Brain microvascular endothelial cell (primary cell): ENCODE results near the gene RAD18.
A peak's percentile ranks its signal among the peaks of the same experiment; 100 is the strongest.

Experiments
- DNase-seq: peaks from one replicate; pipeline ENCODE4 v3.0.0-alpha.2; 2020
- H3K27ac ChIP-seq: fragments of 250-450 bp; sonication (Bioruptor Pico); 2 replicates; pipeline ENCODE4 v1.5.1; 2020; ENCODE audit warnings: mild to moderate bottlenecking, moderate library complexity
- H3K27me3 ChIP-seq: fragments of 250-450 bp; sonication (Bioruptor Pico); replicated peaks from 2 replicates; pipeline ENCODE4 v1.5.1; 2020; ENCODE audit warnings: mild to moderate bottlenecking
- H3K36me3 ChIP-seq: fragments of 250-450 bp; sonication (Bioruptor Pico); replicated peaks from 2 replicates; pipeline ENCODE4 v1.5.1; 2020; ENCODE audit warnings: mild to moderate bottlenecking
- H3K4me3 ChIP-seq: 2 replicates; pipeline ENCODE4 v1.5.1; 2011; ENCODE audit warnings: low read depth, mild to moderate bottlenecking, control low read depth, low read length, moderate library complexity
- CTCF ChIP-seq: IDR thresholded peaks from 2 replicates; pipeline ENCODE4 v1.5.1; 2011; ENCODE audit warnings: low read depth, mild to moderate bottlenecking, moderate library complexity, low read length, control low read depth, inconsistent platforms; ENCODE audit errors: missing control alignments
- in situ Hi-C: cut with HindIII; loops from 2 replicates; pipeline ENCODE4 v1.10.0; 2017; ENCODE audit warnings: low sequenced_read_pairs, low pct_ligation_motif_present

The RAD18 gene

GRCh38 chr3:8891303-8891702 is 72.0 kb downstream of the RAD18 start:
- Histone ChIP-seq H3K27me3 (no peaks in the 10 kb centered on the region), H3K36me3 (no peaks in the 10 kb centered on the region), H3K27ac (no peak overlapping the region), H3K4me3 (no peak overlapping the region)
- TF ChIP-seq CTCF = no peak
- no peak for DNase-seq
- in situ Hi-C loops = no loop called here

- no peak for TF ChIP-seq CTCF
- Histone ChIP-seq H3K27ac (peak overlapping the region; percentile 68), H3K4me3 (no peak overlapping the region), H3K36me3 (no peaks in the 10 kb centered on the region), H3K27me3 (no peaks in the 10 kb centered on the region)
- in situ Hi-C loops = no loop called here
- peak; percentile 67 for DNase-seq
Observed at GRCh38 chr3:8888301-8888915, 74.9 kb downstream of the RAD18 start.

GRCh38 chr3:8887435-8888300 is 75.6 kb downstream of the RAD18 start:
- Histone ChIP-seq H3K4me3 (no peak overlapping the region), H3K36me3 (no peaks in the 10 kb centered on the region), H3K27ac (peak overlapping the region; percentile 68), H3K27me3 (no peaks in the 10 kb centered on the region)
- DNase-seq = peak; percentile 27
- no peak for TF ChIP-seq CTCF
- in situ Hi-C loops = no loop called here

- TF ChIP-seq CTCF = no peak
- in situ Hi-C loops = no loop called here
Observed at GRCh38 chr3:8886546-8886945, 76.7 kb downstream of the RAD18 start.

GRCh38 chr3:8885536-8886316 is 77.5 kb downstream of the RAD18 start:
- Histone ChIP-seq H3K27ac (peak overlapping the region; percentile 68), H3K4me3 (no peak overlapping the region), H3K27me3 (no peaks in the 10 kb centered on the region), H3K36me3 (no peaks in the 10 kb centered on the region)
- TF ChIP-seq CTCF = no peak
- DNase-seq = no peak
- in situ Hi-C loops = no loop called here

More at GRCh38 chr3:8886546-8886945, 76.7 kb downstream of the RAD18 start:
- no peaks in the 10 kb centered on the region for H3K36me3 ChIP-seq
- H3K27me3 ChIP-seq = no peaks in the 10 kb centered on the region
- H3K4me3 ChIP-seq = no peak overlapping the region
- peak overlapping the region; percentile 68 for H3K27ac ChIP-seq
- DNase-seq = peak; percentile 17
